NOMO-1 treated with dmso at 0.1 percent for 144 hours (cell line): ENCODE data around the gene KCNK15.

Source experiments
- DNase-seq: peaks from one replicate; lab custom pipeline; 2025; ENCODE audit not compliant: unreplicated experiment; lab: John Stamatoyannopoulos, UW

The KCNK15 gene

GRCh38 chr20:44787299-44787698 is 41.6 kb downstream of the KCNK15 start:
- no peak for DNase-seq

GRCh38 chr20:44788706-44789456 is 43.2 kb downstream of the KCNK15 start:
- no peak for DNase-seq

- no peak for DNase-seq
Measured at GRCh38 chr20:44790638-44791393, 45.2 kb downstream of the KCNK15 start.

- peak; percentile 21 for DNase-seq
Measured at GRCh38 chr20:44792796-44793195, 47.1 kb downstream of the KCNK15 start.

- no peak for DNase-seq
Measured at GRCh38 chr20:44795836-44796235, 50.2 kb downstream of the KCNK15 start.

DNA sequence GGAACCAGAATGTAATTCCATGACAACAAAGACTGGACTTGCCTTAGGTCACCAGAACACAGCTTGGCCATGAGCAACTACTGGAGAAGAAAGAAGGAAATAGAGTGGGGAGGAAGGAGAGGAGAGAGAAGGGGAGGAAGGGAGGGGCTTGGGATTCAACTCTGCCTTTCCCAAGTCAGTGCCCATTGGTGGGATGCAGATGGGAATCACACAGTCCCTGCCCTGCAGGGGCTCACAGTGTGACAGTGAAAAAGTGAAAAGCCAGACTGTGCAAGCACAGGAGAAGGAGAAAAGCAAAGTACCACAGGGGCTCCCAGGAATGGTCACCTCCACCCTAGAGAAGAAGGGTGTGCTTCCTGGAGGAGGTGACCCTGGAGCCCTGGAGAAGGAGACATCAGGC is 50.6 kb downstream of the KCNK15 start:
- DNase-seq: no peak

- DNase-seq: no peak
Measured at GRCh38 chr20:44796758-44797457, 51.2 kb downstream of the KCNK15 start.

DNA sequence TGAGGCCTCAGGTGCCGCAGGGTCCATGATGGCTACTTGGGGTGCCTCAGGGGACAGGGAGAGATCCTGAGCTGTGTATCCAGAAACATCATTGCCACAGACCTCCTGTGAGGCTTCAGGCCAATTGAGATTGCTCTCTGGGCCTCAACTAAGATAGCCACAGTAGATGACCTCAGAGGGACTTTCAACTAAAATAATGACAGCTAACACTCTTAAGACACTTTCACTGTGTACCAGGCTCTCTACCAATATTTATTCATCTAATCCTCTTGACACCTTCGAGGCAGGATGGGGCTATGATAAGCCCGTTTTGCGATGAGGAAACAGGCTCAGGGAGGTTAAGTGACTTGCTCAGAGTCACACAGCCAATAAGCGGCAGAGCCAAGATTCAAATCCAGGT is 54.0 kb downstream of the KCNK15 start:
- no peak for DNase-seq

DNA sequence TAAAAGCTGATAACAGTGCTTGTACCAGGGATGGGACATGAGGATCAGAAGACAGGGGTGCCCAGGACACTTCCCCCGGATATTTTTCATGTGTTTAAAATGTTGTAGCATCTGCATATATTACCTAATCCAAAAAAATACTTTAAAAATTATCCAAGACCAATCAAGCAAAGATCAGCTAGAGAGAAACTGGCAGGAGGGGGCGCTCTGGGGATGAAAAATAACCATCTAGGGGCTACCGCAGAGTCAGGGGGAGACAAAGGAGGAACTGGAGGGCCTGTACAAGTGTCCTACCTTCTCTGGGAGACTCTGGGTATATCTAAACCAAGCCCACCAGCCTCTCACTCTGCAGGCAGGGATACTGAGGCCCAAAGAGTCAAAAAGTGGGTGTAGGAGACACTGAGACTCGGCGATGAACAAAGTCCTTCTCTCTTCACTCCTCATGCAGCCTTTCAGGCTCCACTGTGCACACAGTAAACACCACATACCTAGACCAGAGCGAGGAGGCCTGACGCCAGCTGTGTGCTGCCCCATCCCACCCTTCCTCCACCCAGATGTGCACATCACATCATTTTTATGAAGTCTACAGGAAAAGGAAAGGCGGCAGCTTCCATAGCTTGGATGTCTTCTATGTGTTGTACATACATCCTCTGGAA is 54.9 kb downstream of the KCNK15 start:
- DNase-seq: no peak
